CD4-positive, alpha-beta T cell (primary cell): Measurements from ENCODE around the gene WIPF1. TPM values are rescaled to one million over a fixed set of nuclear protein-coding genes. Genes with fewer than 3 reads are reported as not detected.

Experiments
- ATAC-seq: fragments of 200-7000 bp; cut with Tn5 transposase; one replicate; pipeline ENCODE4 v1.10.0; 2022; ENCODE audit warnings: mild to moderate bottlenecking; ENCODE audit not compliant: poor library complexity
- CTCF ChIA-PET: fragments of 350-600 bp; sonication (Branson Sonifier 250); formaldehyde crosslinking; loops from one replicate; lab custom pipeline; 2021; ENCODE audit warnings: antibody characterized with exemption, inconsistent platforms; lab: Charles Lee
- POLR2A ChIA-PET: fragments of 350-600 bp; sonication (Branson Sonifier 250); formaldehyde crosslinking; loops from one replicate; lab custom pipeline; 2021; ENCODE audit warnings: antibody characterized with exemption, inconsistent platforms; lab: Charles Lee
- DNase-seq, 14 experiments: peaks; one replicate each; pipeline ENCODE4 v3.0.0-alpha.2; 2013 to 2020; ENCODE audit warnings: mixed read lengths in 2 of 14
- H3K27ac ChIP-seq, 2 donors: one replicate each; pipeline versions ENCODE4 v1.5.1 to v1.7.0; 2013; ENCODE audit warnings: low read length in 2 of 2, low read depth in 1 of 2, mild to moderate bottlenecking in 1 of 2
- H3K27me3 ChIP-seq, 2 experiments: 1 replicate in 1 of 2; 2 replicates in 1 of 2; pipeline versions ENCODE4 v1.6.1 to v1.7.0; 2013; ENCODE audit warnings: low read length in 2 of 2, control low read depth in 1 of 2, mild to moderate bottlenecking in 1 of 2, moderate library complexity in 1 of 2; ENCODE audit not compliant: insufficient read depth in 2 of 2, control insufficient read depth in 1 of 2
- H3K36me3 ChIP-seq: one replicate; pipeline ENCODE4 v1.6.1; 2013; ENCODE audit warnings: low read length, control low read depth; ENCODE audit not compliant: insufficient read depth
- H3K4me1 ChIP-seq: one replicate; pipeline ENCODE4 v1.6.1; 2013; ENCODE audit warnings: low read length, control low read depth; ENCODE audit not compliant: insufficient read depth
- H3K4me3 ChIP-seq: one replicate; pipeline ENCODE4 v1.5.1; 2013; ENCODE audit warnings: mild to moderate bottlenecking, low read length, moderate library complexity
- H3K9me3 ChIP-seq, 2 experiments: 1 replicate in 1 of 2; 2 replicates in 1 of 2; pipeline versions ENCODE4 v1.6.1 to v1.7.0; 2013; ENCODE audit warnings: low read length in 2 of 2, mild to moderate bottlenecking in 2 of 2, control low read depth in 1 of 2, moderate library complexity in 1 of 2; ENCODE audit not compliant: control insufficient read depth in 1 of 2, insufficient read depth in 1 of 2
- H3K27ac Mint-ChIP-seq: one replicate; pipeline ENCODE4 v1.8.0; 2020; ENCODE audit warnings: mixed read lengths
- H3K27me3 Mint-ChIP-seq: one replicate; pipeline ENCODE4 v1.8.0; 2021; ENCODE audit warnings: mixed read lengths
- H3K36me3 Mint-ChIP-seq: one replicate; pipeline ENCODE4 v1.8.0; 2021; ENCODE audit warnings: low read depth, mixed read lengths
- H3K4me1 Mint-ChIP-seq: one replicate; pipeline ENCODE4 v1.8.0; 2021; ENCODE audit warnings: low read depth, mixed read lengths
- H3K4me3 Mint-ChIP-seq: one replicate; pipeline ENCODE4 v1.8.0; 2020; ENCODE audit warnings: mild to moderate bottlenecking, mixed read lengths
- H3K9me3 Mint-ChIP-seq: one replicate; pipeline ENCODE4 v1.8.0; 2020; ENCODE audit warnings: mixed read lengths
- intact Hi-C, 2 experiments: fragments of 100-400 bp; cut with DNase I in 1 of 2; cut with micrococcal nuclease in 1 of 2; formaldehyde crosslinking; loops; one replicate each; pipeline versions ENCODE4 v1.15.1 to v1.9.0; 2023 to 2025; cut with DNase I, micrococcal nuclease
- total RNA-seq, 174 experiments: library from RNA in 2 of 174; stranded (reverse) in 2 of 174; gene quantifications; one replicate each; pipeline ENCODE4 v1.2.3 and lab custom pipeline; 2021 to 2026
- TF ChIP-seq, protein P1 (sequence below): fragments of 200-600 bp; IDR thresholded peaks from one replicate; pipeline ENCODE4 v1.8.0; 2022; ENCODE audit warnings: antibody characterized with exemption, mild to moderate bottlenecking

Gene WIPF1
- total RNA-seq, 2 experiments from 2014 or later: 237 to 264 TPM

DNA sequence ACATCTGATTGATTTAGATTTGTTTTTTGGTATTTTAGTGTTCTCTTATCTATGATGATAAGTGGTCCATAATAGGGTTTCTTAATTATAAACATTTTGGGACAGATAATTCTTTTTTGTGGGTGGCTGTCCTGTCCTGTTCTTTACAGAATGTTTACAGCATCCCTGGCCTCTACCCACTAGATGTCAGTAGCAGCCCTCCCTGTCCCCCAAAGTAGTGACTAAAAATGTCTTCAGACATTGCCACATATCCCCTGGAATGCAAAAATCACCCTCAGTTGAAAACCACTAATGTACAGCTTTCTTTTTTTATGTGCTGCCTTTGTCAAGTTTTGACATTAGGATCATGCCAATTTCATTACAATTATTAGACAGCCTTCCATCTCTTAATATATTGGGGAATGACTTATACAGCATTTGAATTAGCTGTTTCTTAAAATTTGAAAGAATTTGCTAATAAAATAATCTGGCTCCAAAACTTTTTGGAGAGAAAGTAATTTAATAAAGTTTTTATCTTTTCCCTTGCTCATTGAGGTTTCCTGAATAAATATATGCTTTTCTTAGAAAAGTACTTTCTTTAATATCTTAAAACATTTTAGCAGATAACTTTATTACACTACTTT is 19.5 kb downstream of the WIPF1 start:
- Mint-ChIP-seq H3K27ac (peak overlapping the region; percentile 95), H3K27me3 (no peaks in the 10 kb centered on the region), H3K4me1 (peaks cover 94% of the 10 kb centered on the region), H3K36me3 (peaks cover 100% of the 10 kb centered on the region), H3K4me3 (no peak overlapping the region), H3K9me3 (no peaks in the 10 kb centered on the region)
- CTCF ChIA-PET: interaction anchor here (0.6 to 12.2 kb wide), 23 partner anchors 8 to 171 kb away, joined by 3 to 243 read pairs (median 4); partner anchors contain the start of gene WIPF1
- Histone ChIP-seq H3K4me3 (no peak overlapping the region), H3K9me3 (no peaks in the 10 kb centered on the region), H3K27ac (no peak overlapping the region), H3K4me1 (peaks cover 56% of the 10 kb centered on the region), H3K27me3 (no peaks in the 10 kb centered on the region), H3K36me3 (peaks cover 97% of the 10 kb centered on the region)
- intact Hi-C loops: loop anchor here (1.0 to 5.0 kb wide), 6 partner anchors 19 to 116 kb away; partner anchors contain the start of gene WIPF1 (in 1 of the 2)
- TF ChIP-seq, protein P1, sequence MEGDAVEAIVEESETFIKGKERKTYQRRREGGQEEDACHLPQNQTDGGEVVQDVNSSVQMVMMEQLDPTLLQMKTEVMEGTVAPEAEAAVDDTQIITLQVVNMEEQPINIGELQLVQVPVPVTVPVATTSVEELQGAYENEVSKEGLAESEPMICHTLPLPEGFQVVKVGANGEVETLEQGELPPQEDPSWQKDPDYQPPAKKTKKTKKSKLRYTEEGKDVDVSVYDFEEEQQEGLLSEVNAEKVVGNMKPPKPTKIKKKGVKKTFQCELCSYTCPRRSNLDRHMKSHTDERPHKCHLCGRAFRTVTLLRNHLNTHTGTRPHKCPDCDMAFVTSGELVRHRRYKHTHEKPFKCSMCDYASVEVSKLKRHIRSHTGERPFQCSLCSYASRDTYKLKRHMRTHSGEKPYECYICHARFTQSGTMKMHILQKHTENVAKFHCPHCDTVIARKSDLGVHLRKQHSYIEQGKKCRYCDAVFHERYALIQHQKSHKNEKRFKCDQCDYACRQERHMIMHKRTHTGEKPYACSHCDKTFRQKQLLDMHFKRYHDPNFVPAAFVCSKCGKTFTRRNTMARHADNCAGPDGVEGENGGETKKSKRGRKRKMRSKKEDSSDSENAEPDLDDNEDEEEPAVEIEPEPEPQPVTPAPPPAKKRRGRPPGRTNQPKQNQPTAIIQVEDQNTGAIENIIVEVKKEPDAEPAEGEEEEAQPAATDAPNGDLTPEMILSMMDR: peak; percentile 75
- ATAC-seq: peak; percentile 82
- peak in 12 of 14 experiments; percentile 26 to 85 (median 51) for DNase-seq
- POLR2A ChIA-PET: interaction anchor here (1.0 to 5.4 kb wide), 11 partner anchors 16 to 115 kb away, joined by 3 to 29 read pairs (median 3); partner anchors contain the start of gene WIPF1

DNA sequence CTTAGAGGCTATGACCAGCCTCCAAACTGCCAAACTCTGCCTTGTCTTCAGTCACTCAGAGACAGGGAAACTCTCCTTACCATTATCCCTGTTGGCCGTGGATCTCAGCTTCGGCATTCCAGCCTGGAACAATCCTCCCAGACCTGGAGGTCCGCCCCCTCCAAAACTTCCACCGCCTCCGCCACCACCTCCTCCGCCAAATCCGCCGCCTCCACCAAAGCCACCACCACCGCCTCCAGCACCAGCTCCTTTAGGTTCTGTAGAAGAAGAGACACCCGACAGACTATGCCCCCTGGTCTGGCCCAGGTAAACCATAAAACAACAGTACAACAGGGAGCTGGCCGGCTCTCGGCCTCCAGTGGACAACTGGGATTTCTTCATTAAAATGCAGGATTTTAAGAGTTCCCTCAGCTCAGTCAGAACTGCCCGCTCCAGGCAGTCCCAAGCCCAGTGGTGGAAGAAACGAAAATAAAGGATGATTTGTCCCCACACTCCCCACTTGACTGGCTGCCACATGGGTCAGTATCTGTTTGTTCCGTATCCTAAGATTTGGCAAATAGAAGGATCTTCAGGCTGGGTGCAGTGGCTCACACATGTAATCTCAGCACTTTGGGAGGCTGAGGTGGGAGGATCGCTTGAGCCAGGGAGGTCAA is 22.4 kb downstream of the WIPF1 start:
- ChIA-PET POLR2A (interaction anchor here (1.0 to 3.6 kb wide), 5 partner anchors 18 to 105 kb away, joined by 3 to 10 read pairs (median 3); no protein-coding TSS in a partner anchor), CTCF (interaction anchor here (0.5 to 12.2 kb wide), 6 partner anchors 9 to 415 kb away, joined by 3 to 243 read pairs (median 4); partner anchors contain the start of gene WIPF1)
- no peaks in the 10 kb centered on the region for H3K9me3 Mint-ChIP-seq
- DNase-seq (no peak), ATAC-seq (no peak)
- peaks cover 100% of the 10 kb centered on the region for H3K36me3 Mint-ChIP-seq
- H3K9me3 ChIP-seq: no peaks in the 10 kb centered on the region
- H3K27ac Mint-ChIP-seq: peak overlapping the region; percentile 77
- peaks cover 85% of the 10 kb centered on the region for H3K4me1 Mint-ChIP-seq
- no peak overlapping the region for H3K4me3 Mint-ChIP-seq
- no peaks in the 10 kb centered on the region for H3K27me3 Mint-ChIP-seq
- intact Hi-C loops: loop anchor here in 1 of 2 experiments (5.0 kb wide), 2 partner anchors 42 to 57 kb away; no protein-coding TSS in a partner anchor
- TF ChIP-seq, protein P1: no peak
- H3K36me3 ChIP-seq: peaks cover 97% of the 10 kb centered on the region
- H3K4me3 ChIP-seq: no peak overlapping the region
- H3K27me3 ChIP-seq: no peaks in the 10 kb centered on the region
- no peak overlapping the region for H3K27ac ChIP-seq
- peaks cover 49% of the 10 kb centered on the region for H3K4me1 ChIP-seq

- TF ChIP-seq, protein P1: no peak
- no peak for DNase-seq
- H3K27ac Mint-ChIP-seq: peak overlapping the region; percentile 77
- peaks cover 97% of the 10 kb centered on the region for H3K36me3 ChIP-seq
- ChIA-PET POLR2A (interaction anchor here (0.8 to 3.6 kb wide), 8 partner anchors 8 to 105 kb away, joined by 3 to 10 read pairs (median 3); no protein-coding TSS in a partner anchor), CTCF (interaction anchor here (0.9 to 12.2 kb wide), 3 partner anchors 24 to 121 kb away, joined by 3 to 243 read pairs (median 9); partner anchors contain the start of gene WIPF1)
- no peak for ATAC-seq
- no peaks in the 10 kb centered on the region for H3K9me3 Mint-ChIP-seq
- no peak overlapping the region for H3K4me3 ChIP-seq
- H3K4me3 Mint-ChIP-seq: no peak overlapping the region
- intact Hi-C loops: loop anchor here in 1 of 2 experiments (5.0 kb wide), 2 partner anchors 43 to 58 kb away; no protein-coding TSS in a partner anchor
- no peaks in the 10 kb centered on the region for H3K9me3 ChIP-seq
- H3K27ac ChIP-seq: peak overlapping the region in 1 of 2 donors; percentile 24
- H3K27me3 Mint-ChIP-seq: no peaks in the 10 kb centered on the region
- peaks cover 100% of the 10 kb centered on the region for H3K36me3 Mint-ChIP-seq
- peaks cover 86% of the 10 kb centered on the region for H3K4me1 Mint-ChIP-seq
- H3K4me1 ChIP-seq: peaks cover 43% of the 10 kb centered on the region
- H3K27me3 ChIP-seq: no peaks in the 10 kb centered on the region
Observed at GRCh38 chr2:174574657-174575056, 22.9 kb downstream of the WIPF1 start.
